A549 (cell line): ENCODE measurements around the gene TPPP2.

ENCODE experiments used
- CEBPB ChIP-seq, 2 experiments: fragments of >200 bp in 1 of 2; sonication (Bioruptor Twin) in 1 of 2; formaldehyde crosslinking in 1 of 2; IDR thresholded peaks; 2 replicates each; pipeline ENCODE4 v1.6.1; 2012 to 2016
- CTCF ChIP-seq: fragments of >200 bp; sonication (Bioruptor Twin); formaldehyde crosslinking; IDR thresholded peaks from 3 replicates; pipeline ENCODE4 v1.5.1; 2016
- EP300 ChIP-seq, 2 experiments: fragments of >200 bp; sonication (Bioruptor Twin); formaldehyde crosslinking; IDR thresholded peaks; 2 replicates in 1 of 2; 3 replicates in 1 of 2; pipeline ENCODE4 v1.6.1; 2016 to 2017
- JUNB ChIP-seq: fragments of >200 bp; sonication (Bioruptor Twin); formaldehyde crosslinking; IDR thresholded peaks from 2 replicates; pipeline ENCODE4 v1.6.1; 2016
- MYC ChIP-seq: IDR thresholded peaks from 2 replicates; pipeline ENCODE4 v1.6.1; 2012; ENCODE audit warnings: mild to moderate bottlenecking, inconsistent platforms, low read length, improper control_type of control experiment, borderline replicate concordance
- PHF8 ChIP-seq: fragments of 200-600 bp; sonication (generic); IDR thresholded peaks from 2 replicates; pipeline ENCODE4 v1.6.1; 2016; ENCODE audit warnings: low read depth, mild to moderate bottlenecking, antibody characterized with exemption, moderate library complexity, borderline replicate concordance
- RAD21 ChIP-seq, 2 experiments: fragments of >200 bp in 1 of 2; sonication (Bioruptor Twin) in 1 of 2; formaldehyde crosslinking in 1 of 2; IDR thresholded peaks in 1 of 2; conservative IDR thresholded peaks in 1 of 2; 2 replicates in 1 of 2; 3 replicates in 1 of 2; pipeline ENCODE4 v1.6.1; 2012 to 2018; ENCODE audit warnings: inconsistent platforms in 1 of 2
- RFX5 ChIP-seq: fragments of 450-650 bp; IDR thresholded peaks from 2 replicates; pipeline ENCODE4 v1.7.1; 2014; ENCODE audit warnings: antibody characterized with exemption, mild to moderate bottlenecking, moderate library complexity
- TF ChIP-seq, protein P1 (sequence below): IDR thresholded peaks from 2 replicates; pipeline ENCODE4 v1.6.1; 2012
- TF ChIP-seq, protein P2 (sequence below): IDR thresholded peaks from 2 replicates; pipeline ENCODE4 v1.6.1; 2012

DNA sequence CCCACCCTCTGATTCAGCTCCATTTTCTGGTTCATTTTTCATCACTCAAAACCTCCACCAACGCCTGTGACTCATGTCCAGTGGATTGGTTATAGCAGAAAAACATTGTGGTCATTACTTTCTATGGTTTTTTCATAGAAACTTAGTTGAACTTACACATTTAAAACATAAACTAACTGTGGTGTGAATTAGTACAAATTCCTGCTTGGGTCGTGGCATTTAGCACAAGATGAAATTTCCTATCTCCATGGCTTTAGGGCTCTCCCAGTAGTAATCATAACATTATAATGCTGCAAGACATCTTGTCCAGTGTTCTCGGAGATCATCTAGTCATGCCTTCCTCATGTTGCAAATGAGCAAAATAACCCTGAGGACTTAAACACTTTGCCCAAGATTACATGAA lies 19.3 kb downstream of the TPPP2 start:
- TF ChIP-seq EP300 (IDR thresholded peaks at IDR 0.05) (no peak), CTCF (no peak), MYC (no peak), JUNB (no peak), RAD21 (conservative IDR thresholded peaks at IDR 0.05 in 1 of 2, IDR thresholded peaks at IDR 0.05 in 1 of 2) (no peak), RFX5 (no peak), PHF8 (no peak), CEBPB (IDR thresholded peaks at IDR 0.05) (no peak)
- TF ChIP-seq, protein P1, sequence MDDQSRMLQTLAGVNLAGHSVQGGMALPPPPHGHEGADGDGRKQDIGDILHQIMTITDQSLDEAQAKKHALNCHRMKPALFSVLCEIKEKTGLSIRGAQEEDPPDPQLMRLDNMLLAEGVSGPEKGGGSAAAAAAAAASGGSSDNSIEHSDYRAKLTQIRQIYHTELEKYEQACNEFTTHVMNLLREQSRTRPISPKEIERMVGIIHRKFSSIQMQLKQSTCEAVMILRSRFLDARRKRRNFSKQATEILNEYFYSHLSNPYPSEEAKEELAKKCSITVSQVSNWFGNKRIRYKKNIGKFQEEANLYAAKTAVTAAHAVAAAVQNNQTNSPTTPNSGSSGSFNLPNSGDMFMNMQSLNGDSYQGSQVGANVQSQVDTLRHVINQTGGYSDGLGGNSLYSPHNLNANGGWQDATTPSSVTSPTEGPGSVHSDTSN, result no peak
- TF ChIP-seq, protein P2, sequence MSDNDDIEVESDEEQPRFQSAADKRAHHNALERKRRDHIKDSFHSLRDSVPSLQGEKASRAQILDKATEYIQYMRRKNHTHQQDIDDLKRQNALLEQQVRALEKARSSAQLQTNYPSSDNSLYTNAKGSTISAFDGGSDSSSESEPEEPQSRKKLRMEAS, result no peak
